ENCODE data around the gene SECTM1.
"Not testable (repeated sequence)": the region's sequence is repeated elsewhere in the genome, so short reads cannot be mapped to it uniquely, and the experiment has no call there.

SECTM1 gene

DNA sequence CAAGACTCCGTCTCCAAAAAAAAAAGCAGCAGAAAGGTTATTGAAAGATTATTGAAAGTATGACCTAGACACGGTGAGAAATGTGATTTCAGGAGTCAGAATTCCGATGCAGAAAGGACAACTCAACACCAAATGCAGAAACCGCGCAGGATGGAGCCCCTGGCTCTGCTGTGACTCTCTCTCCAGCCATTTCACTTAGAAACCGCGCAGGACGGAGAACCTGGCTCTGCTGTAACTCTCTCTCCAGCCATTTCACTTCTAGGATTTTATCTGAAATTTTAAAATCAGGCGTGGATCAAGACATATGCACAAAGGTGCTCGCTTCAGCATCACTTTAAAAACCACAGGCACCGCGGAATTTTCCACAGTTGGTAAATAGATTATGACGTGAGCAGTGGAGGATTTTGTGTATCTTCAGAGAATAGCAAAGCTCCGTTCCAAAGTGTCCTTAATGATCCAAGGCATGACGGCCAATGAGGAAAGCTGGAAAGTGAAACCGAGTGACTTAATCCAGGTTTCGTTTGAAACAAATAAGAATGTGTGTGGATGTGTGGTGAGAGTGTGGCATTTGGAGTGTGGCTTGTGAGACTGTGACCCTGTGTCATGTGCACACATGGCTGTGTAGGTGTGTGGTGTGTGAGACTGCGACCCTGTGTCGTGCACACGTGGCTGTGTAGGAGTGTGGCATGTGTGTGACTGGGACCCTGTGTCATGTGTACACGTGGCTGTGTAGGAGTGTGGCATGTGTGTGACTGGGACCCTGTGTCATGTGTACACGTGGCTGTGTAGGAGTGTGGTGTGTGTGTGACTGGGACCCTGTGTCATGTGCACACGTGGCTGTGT is 47.5 kb upstream of the SECTM1 start:
- no peaks in the 10 kb centered on the region for H3K9me3 ChIP-seq (ENCODE audit: control insufficient read depth, low read length)
- no peak overlapping the region for H2AFZ ChIP-seq (ENCODE audit: low read depth, low read length)
- peak; percentile 4 for DNase-seq
- no peak overlapping the region for H4K8ac ChIP-seq (ENCODE audit: low read length)
- peaks cover 18% of the 10 kb centered on the region for H3K4me1 ChIP-seq (ENCODE audit: control insufficient read depth, insufficient read depth, low read depth, low read length)
- H3K14ac ChIP-seq (ENCODE audit: low read length in 2 of 2) = no peak overlapping the region
- 78% methylated on average over 22 of the region's 23 CpGs for WGBS
- H2BK12ac ChIP-seq (ENCODE audit: low read length in 2 of 2) = no peak overlapping the region
- H2BK120ac ChIP-seq (ENCODE audit: low read depth, low read length) = no peak overlapping the region
- H3K36me3 ChIP-seq (ENCODE audit: control insufficient read depth in 1 of 2, insufficient read depth in 2 of 2, low read depth in 1 of 2, low read length in 2 of 2) = peaks cover 0 to 3% of the 10 kb centered on the region in 2 experiments
- H3K4me3 ChIP-seq (ENCODE audit: insufficient read depth in 1 of 2, low read depth in 1 of 2, low read length in 2 of 2) = peak overlapping the region in 1 of 2 experiments; percentile 70
- no peak overlapping the region for H3K4ac ChIP-seq (ENCODE audit: low read depth in 1 of 2, low read length in 2 of 2)
- H2AK5ac ChIP-seq (ENCODE audit: low read length, severe bottlenecking) = no peak overlapping the region
- H3K18ac ChIP-seq (ENCODE audit: low read depth in 1 of 2, low read length in 2 of 2) = no peak overlapping the region
- no peak overlapping the region for H2BK15ac ChIP-seq (ENCODE audit: low read depth, poor library complexity, severe bottlenecking)
- H3K79me1 ChIP-seq (replicated peaks; ENCODE audit: low read length, poor library complexity, severe bottlenecking) = no peaks in the 10 kb centered on the region
- no peak overlapping the region for H2BK5ac ChIP-seq (ENCODE audit: low read depth, low read length, poor library complexity, severe bottlenecking)
- H3K27ac ChIP-seq (ENCODE audit: low read length, poor library complexity, severe bottlenecking) = no peak overlapping the region
- H3K27me3 ChIP-seq (ENCODE audit: control insufficient read depth in 1 of 2, insufficient read depth in 1 of 2, low read length in 2 of 2) = peaks cover 25 to 44% of the 10 kb centered on the region in 2 experiments
- no peak overlapping the region for H3K4me2 ChIP-seq (ENCODE audit: low read length, poor library complexity, severe bottlenecking)
- no peak overlapping the region for H3K23ac ChIP-seq (ENCODE audit: low read length in 2 of 2)
- H3K9ac ChIP-seq (ENCODE audit: low read length) = peak overlapping the region; percentile 44
- H4K91ac ChIP-seq (ENCODE audit: low read length) = no peak overlapping the region

DNA sequence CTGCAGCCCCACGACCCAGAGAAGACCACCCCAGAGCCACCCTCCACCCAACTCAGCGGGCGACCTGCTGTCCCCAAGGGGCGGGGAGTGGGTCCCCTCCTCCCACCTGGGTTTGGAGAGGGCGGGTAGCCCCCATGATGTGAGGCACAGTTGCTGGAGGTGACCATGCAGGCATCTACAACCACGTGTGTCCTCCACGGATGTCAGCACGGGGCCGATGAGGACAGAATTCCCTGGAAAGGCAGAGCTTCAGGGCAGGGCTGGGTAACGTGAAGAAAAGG is 45.1 kb upstream of the SECTM1 start:
- H3K27ac ChIP-seq (ENCODE audit: low read length, poor library complexity, severe bottlenecking) = no peak overlapping the region
- no peak overlapping the region for H2BK5ac ChIP-seq (ENCODE audit: low read depth, low read length, poor library complexity, severe bottlenecking)
- DNase-seq = no peak
- peaks cover 4% of the 10 kb centered on the region for H3K4me1 ChIP-seq (ENCODE audit: control insufficient read depth, insufficient read depth, low read depth, low read length)
- no peak overlapping the region for H4K8ac ChIP-seq (ENCODE audit: low read length)
- H2BK15ac ChIP-seq (ENCODE audit: low read depth, poor library complexity, severe bottlenecking) = no peak overlapping the region
- no peak overlapping the region for H2AFZ ChIP-seq (ENCODE audit: low read depth, low read length)
- H3K36me3 ChIP-seq (ENCODE audit: control insufficient read depth in 1 of 2, insufficient read depth in 2 of 2, low read depth in 1 of 2, low read length in 2 of 2) = peaks cover 0 to 3% of the 10 kb centered on the region in 2 experiments
- no peak overlapping the region for H2AK5ac ChIP-seq (ENCODE audit: low read length, severe bottlenecking)
- WGBS = 78% methylated on average over 10 of the region's 10 CpGs
- H2BK120ac ChIP-seq (ENCODE audit: low read depth, low read length) = no peak overlapping the region
- H3K4me2 ChIP-seq (ENCODE audit: low read length, poor library complexity, severe bottlenecking) = no peak overlapping the region
- no peak overlapping the region for H3K23ac ChIP-seq (ENCODE audit: low read length in 2 of 2)
- H3K14ac ChIP-seq (ENCODE audit: low read length in 2 of 2) = no peak overlapping the region
- H2BK12ac ChIP-seq (ENCODE audit: low read length in 2 of 2) = no peak overlapping the region
- H3K18ac ChIP-seq (ENCODE audit: low read depth in 1 of 2, low read length in 2 of 2) = no peak overlapping the region
- no peaks in the 10 kb centered on the region for H3K9me3 ChIP-seq (ENCODE audit: control insufficient read depth, low read length)
- H3K4me3 ChIP-seq (ENCODE audit: insufficient read depth in 1 of 2, low read depth in 1 of 2, low read length in 2 of 2) = no peak overlapping the region
- H3K79me1 ChIP-seq (replicated peaks; ENCODE audit: low read length, poor library complexity, severe bottlenecking) = no peaks in the 10 kb centered on the region
- no peak overlapping the region for H4K91ac ChIP-seq (ENCODE audit: low read length)
- H3K27me3 ChIP-seq (ENCODE audit: control insufficient read depth in 1 of 2, insufficient read depth in 1 of 2, low read length in 2 of 2) = peaks cover 29 to 51% of the 10 kb centered on the region in 2 experiments
- H3K4ac ChIP-seq (ENCODE audit: low read depth in 1 of 2, low read length in 2 of 2) = no peak overlapping the region
- no peak overlapping the region for H3K9ac ChIP-seq (ENCODE audit: low read length)

DNA sequence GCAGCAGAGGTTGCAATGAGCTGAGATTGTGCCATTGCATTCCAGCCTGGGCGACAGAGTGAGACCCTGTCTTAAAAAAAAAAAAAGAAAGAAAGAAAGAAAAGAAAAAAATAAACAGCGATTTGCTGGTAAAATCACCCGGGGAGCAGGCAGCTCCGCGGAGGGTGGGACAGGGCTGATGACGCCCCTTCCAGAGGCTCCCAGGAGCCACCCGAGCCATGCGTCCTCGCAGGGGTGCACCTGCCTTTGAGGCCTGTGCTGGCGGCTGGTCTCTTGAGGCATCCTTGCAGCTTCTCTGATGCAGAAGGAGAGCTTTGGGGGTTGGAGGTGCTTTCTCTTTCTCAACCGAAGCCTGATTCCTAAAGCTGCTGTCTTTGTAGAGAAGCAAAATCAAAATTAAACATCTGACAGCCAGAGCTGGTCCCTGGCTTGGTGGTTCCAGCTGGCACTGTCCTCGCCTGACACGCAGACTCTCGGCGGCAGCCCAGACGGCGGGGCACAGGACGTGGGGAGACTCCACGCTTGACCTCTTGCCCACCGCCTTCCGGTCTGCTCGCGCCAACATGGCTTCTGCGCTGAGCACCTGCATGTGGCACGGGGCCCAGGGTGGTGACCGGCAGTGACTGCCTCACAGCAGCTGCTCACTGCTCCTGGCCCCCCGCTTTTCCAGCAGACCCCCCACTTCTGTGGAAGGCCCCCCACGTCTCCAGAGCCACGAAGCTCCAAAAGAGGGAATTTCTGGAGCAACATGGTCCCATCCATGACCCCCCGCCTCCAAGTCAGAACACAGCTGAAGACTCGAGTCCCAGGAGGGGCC is 44.6 kb upstream of the SECTM1 start:
- H3K4me2 ChIP-seq (ENCODE audit: low read length, poor library complexity, severe bottlenecking) = no peak overlapping the region
- WGBS = 87% methylated on average over 30 of the region's 31 CpGs
- H2AFZ ChIP-seq (ENCODE audit: low read depth, low read length) = no peak overlapping the region
- no peak overlapping the region for H3K9ac ChIP-seq (ENCODE audit: low read length)
- H2BK120ac ChIP-seq (ENCODE audit: low read depth, low read length) = no peak overlapping the region
- no peak overlapping the region for H2BK15ac ChIP-seq (ENCODE audit: low read depth, poor library complexity, severe bottlenecking)
- no peaks in the 10 kb centered on the region for H3K9me3 ChIP-seq (ENCODE audit: control insufficient read depth, low read length)
- DNase-seq = no peak
- no peak overlapping the region for H3K23ac ChIP-seq (ENCODE audit: low read length in 2 of 2)
- peaks cover 4% of the 10 kb centered on the region for H3K4me1 ChIP-seq (ENCODE audit: control insufficient read depth, insufficient read depth, low read depth, low read length)
- H3K4me3 ChIP-seq (ENCODE audit: insufficient read depth in 1 of 2, low read depth in 1 of 2, low read length in 2 of 2) = no peak overlapping the region
- no peak overlapping the region for H3K14ac ChIP-seq (ENCODE audit: low read length in 2 of 2)
- no peak overlapping the region for H3K27ac ChIP-seq (ENCODE audit: low read length, poor library complexity, severe bottlenecking)
- no peak overlapping the region for H2BK5ac ChIP-seq (ENCODE audit: low read depth, low read length, poor library complexity, severe bottlenecking)
- no peak overlapping the region for H4K8ac ChIP-seq (ENCODE audit: low read length)
- no peak overlapping the region for H4K91ac ChIP-seq (ENCODE audit: low read length)
- H2AK5ac ChIP-seq (ENCODE audit: low read length, severe bottlenecking) = no peak overlapping the region
- H3K36me3 ChIP-seq (ENCODE audit: control insufficient read depth in 1 of 2, insufficient read depth in 2 of 2, low read depth in 1 of 2, low read length in 2 of 2) = peaks cover 0 to 3% of the 10 kb centered on the region in 2 experiments
- peaks cover 30 to 57% of the 10 kb centered on the region in 2 experiments for H3K27me3 ChIP-seq (ENCODE audit: control insufficient read depth in 1 of 2, insufficient read depth in 1 of 2, low read length in 2 of 2)
- H3K79me1 ChIP-seq (replicated peaks; ENCODE audit: low read length, poor library complexity, severe bottlenecking) = no peaks in the 10 kb centered on the region
- no peak overlapping the region for H2BK12ac ChIP-seq (ENCODE audit: low read length in 2 of 2)
- H3K18ac ChIP-seq (ENCODE audit: low read depth in 1 of 2, low read length in 2 of 2) = no peak overlapping the region
- no peak overlapping the region for H3K4ac ChIP-seq (ENCODE audit: low read depth in 1 of 2, low read length in 2 of 2)

GRCh38 chr17:82377294-82377693 is 43.7 kb upstream of the SECTM1 start:
- not testable (repeated sequence) for H3K36me3 ChIP-seq (ENCODE audit: control insufficient read depth in 1 of 2, insufficient read depth in 2 of 2, low read depth in 1 of 2, low read length in 2 of 2); H3K4me2 ChIP-seq (ENCODE audit: low read length, poor library complexity, severe bottlenecking); H2BK12ac ChIP-seq (ENCODE audit: low read length in 2 of 2); DNase-seq; H2BK15ac ChIP-seq (ENCODE audit: low read depth, poor library complexity, severe bottlenecking); H3K27ac ChIP-seq (ENCODE audit: low read length, poor library complexity, severe bottlenecking); H2BK120ac ChIP-seq (ENCODE audit: low read depth, low read length); H3K4me3 ChIP-seq (ENCODE audit: insufficient read depth in 1 of 2, low read depth in 1 of 2, low read length in 2 of 2); H3K14ac ChIP-seq (ENCODE audit: low read length in 2 of 2); H3K4me1 ChIP-seq (ENCODE audit: control insufficient read depth, insufficient read depth, low read depth, low read length); H3K4ac ChIP-seq (ENCODE audit: low read depth in 1 of 2, low read length in 2 of 2); H2BK5ac ChIP-seq (ENCODE audit: low read depth, low read length, poor library complexity, severe bottlenecking); H4K8ac ChIP-seq (ENCODE audit: low read length); H3K23ac ChIP-seq (ENCODE audit: low read length in 2 of 2); H3K79me1 ChIP-seq (replicated peaks; ENCODE audit: low read length, poor library complexity, severe bottlenecking); H3K9me3 ChIP-seq (ENCODE audit: control insufficient read depth, low read length); H3K9ac ChIP-seq (ENCODE audit: low read length); H2AFZ ChIP-seq (ENCODE audit: low read depth, low read length); H4K91ac ChIP-seq (ENCODE audit: low read length); H3K18ac ChIP-seq (ENCODE audit: low read depth in 1 of 2, low read length in 2 of 2); H2AK5ac ChIP-seq (ENCODE audit: low read length, severe bottlenecking)
- H3K27me3 ChIP-seq (ENCODE audit: control insufficient read depth in 1 of 2, insufficient read depth in 1 of 2, low read length in 2 of 2) = peaks cover 39 to 65% of the 10 kb centered on the region in 2 experiments
- no CpG with 5 or more reads among the region's 5 CpGs for WGBS
